Measurements from ENCODE around the gene DYRK1B. TPM values are rescaled to one million over a fixed set of nuclear protein-coding genes. Genes with fewer than 3 reads are reported as not detected.

Gene DYRK1B
- polyA plus RNA-seq, 1 of the 3 experiments (the other 2 are of a cell fraction), result 17.2 TPM

DNA sequence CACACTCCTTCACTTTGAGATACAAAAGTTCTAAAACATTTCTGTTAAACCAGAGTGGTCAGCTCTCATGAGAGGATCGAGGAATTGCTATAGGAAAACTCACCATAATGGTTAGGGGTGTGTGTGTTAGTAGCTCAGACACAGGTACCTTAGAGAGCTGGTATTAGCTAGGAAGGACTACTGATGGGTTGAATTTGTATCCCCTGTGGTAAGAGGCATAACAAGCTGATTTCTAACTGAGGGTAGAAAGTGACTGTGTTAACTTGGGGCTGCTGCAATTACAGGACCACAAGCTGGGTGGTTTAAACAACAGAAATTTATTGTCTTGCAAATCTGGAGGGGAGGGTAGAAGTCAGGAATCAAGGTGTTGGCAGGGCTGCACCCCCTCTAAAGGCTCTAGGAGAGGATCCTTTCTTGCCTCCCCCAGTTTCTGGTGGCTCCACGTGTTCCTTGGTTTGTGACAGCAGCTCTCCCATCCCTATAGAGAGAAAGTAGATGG, 37.9 kb downstream of the DYRK1B start:
- H4K20me1 ChIP-seq (ENCODE audit: insufficient read depth), result no peaks in the 10 kb centered on the region
- DNase-seq, result no peak
- no peak overlapping the region for H3K4me2 ChIP-seq
- H3K4me1 ChIP-seq (ENCODE audit: control insufficient read depth in 1 of 2, insufficient read depth in 2 of 2, low read depth in 1 of 2, low read length in 1 of 2), result no peaks in the 10 kb centered on the region
- no peaks in the 10 kb centered on the region for H3K9me2 ChIP-seq
- TF ChIP-seq JUND (IDR thresholded peaks at IDR 0.05), result no peak
- TF ChIP-seq RFX5 (IDR thresholded peaks at IDR 0.05; ENCODE audit: low read length), result no peak
- TF ChIP-seq SMC3 (IDR thresholded peaks at IDR 0.05; ENCODE audit: low read depth, low read length), result no peak
- TF ChIP-seq GABPA (IDR thresholded peaks at IDR 0.05; ENCODE audit: low read depth), result no peak
- no peak for TF ChIP-seq ELF1 (IDR thresholded peaks at IDR 0.05)
- TF ChIP-seq, protein P1, sequence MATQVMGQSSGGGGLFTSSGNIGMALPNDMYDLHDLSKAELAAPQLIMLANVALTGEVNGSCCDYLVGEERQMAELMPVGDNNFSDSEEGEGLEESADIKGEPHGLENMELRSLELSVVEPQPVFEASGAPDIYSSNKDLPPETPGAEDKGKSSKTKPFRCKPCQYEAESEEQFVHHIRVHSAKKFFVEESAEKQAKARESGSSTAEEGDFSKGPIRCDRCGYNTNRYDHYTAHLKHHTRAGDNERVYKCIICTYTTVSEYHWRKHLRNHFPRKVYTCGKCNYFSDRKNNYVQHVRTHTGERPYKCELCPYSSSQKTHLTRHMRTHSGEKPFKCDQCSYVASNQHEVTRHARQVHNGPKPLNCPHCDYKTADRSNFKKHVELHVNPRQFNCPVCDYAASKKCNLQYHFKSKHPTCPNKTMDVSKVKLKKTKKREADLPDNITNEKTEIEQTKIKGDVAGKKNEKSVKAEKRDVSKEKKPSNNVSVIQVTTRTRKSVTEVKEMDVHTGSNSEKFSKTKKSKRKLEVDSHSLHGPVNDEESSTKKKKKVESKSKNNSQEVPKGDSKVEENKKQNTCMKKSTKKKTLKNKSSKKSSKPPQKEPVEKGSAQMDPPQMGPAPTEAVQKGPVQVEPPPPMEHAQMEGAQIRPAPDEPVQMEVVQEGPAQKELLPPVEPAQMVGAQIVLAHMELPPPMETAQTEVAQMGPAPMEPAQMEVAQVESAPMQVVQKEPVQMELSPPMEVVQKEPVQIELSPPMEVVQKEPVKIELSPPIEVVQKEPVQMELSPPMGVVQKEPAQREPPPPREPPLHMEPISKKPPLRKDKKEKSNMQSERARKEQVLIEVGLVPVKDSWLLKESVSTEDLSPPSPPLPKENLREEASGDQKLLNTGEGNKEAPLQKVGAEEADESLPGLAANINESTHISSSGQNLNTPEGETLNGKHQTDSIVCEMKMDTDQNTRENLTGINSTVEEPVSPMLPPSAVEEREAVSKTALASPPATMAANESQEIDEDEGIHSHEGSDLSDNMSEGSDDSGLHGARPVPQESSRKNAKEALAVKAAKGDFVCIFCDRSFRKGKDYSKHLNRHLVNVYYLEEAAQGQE (IDR thresholded peaks at IDR 0.05; ENCODE audit: low read depth, low read length), result no peak
- TF ChIP-seq, protein P2, sequence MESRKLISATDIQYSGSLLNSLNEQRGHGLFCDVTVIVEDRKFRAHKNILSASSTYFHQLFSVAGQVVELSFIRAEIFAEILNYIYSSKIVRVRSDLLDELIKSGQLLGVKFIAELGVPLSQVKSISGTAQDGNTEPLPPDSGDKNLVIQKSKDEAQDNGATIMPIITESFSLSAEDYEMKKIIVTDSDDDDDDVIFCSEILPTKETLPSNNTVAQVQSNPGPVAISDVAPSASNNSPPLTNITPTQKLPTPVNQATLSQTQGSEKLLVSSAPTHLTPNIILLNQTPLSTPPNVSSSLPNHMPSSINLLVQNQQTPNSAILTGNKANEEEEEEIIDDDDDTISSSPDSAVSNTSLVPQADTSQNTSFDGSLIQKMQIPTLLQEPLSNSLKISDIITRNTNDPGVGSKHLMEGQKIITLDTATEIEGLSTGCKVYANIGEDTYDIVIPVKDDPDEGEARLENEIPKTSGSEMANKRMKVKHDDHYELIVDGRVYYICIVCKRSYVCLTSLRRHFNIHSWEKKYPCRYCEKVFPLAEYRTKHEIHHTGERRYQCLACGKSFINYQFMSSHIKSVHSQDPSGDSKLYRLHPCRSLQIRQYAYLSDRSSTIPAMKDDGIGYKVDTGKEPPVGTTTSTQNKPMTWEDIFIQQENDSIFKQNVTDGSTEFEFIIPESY (IDR thresholded peaks at IDR 0.05; ENCODE audit: borderline replicate concordance, low read depth), result no peak
- TF ChIP-seq POLR2AphosphoS5 (IDR thresholded peaks at IDR 0.05; ENCODE audit: low read depth, low read length), result no peak
- no peak for TF ChIP-seq RAD21 (IDR thresholded peaks at IDR 0.05; ENCODE audit: low read length)
- no peak for TF ChIP-seq EP300 (IDR thresholded peaks at IDR 0.05; ENCODE audit: borderline replicate concordance in 1 of 2, low read depth in 1 of 2, low read length in 1 of 2)
- TF ChIP-seq USF2 (IDR thresholded peaks at IDR 0.05; ENCODE audit: borderline replicate concordance, low read depth, low read length), result no peak
- TF ChIP-seq GATA2 (CRISPR knock-in tag; IDR thresholded peaks at IDR 0.05), result no peak
- no peak for TF ChIP-seq NFIC (IDR thresholded peaks at IDR 0.05; ENCODE audit: borderline replicate concordance)
- no peak for TF ChIP-seq FOXJ3 (CRISPR knock-in tag; IDR thresholded peaks at IDR 0.05)
- TF ChIP-seq MEF2A (IDR thresholded peaks at IDR 0.05; ENCODE audit: borderline replicate concordance, low read depth), result no peak
- no peak for TF ChIP-seq NRF1 (IDR thresholded peaks at IDR 0.05; ENCODE audit: low read depth, low read length)
- H3K27ac ChIP-seq (ENCODE audit: low read depth in 2 of 2, low read length in 1 of 2), result no peak overlapping the region
- POLR2A ChIA-PET, result interaction anchor here (0.6 kb wide), 1 partner anchor 21 kb away, joined by 3 read pairs; no protein-coding TSS in a partner anchor
- WGBS (ENCODE audit: low lambda C conversion rate), result 13% methylated on average over 2 of the region's 2 CpGs
- H2AFZ ChIP-seq (ENCODE audit: low read depth), result no peak overlapping the region
- no peaks in the 10 kb centered on the region for H3K36me3 ChIP-seq (replicated peaks in 1 of 2; ENCODE audit: control insufficient read depth in 1 of 2, insufficient read depth in 2 of 2, low read length in 1 of 2)
- H3K9me3 ChIP-seq, result no peaks in the 10 kb centered on the region
- H3K4me3 ChIP-seq (ENCODE audit: low read depth in 2 of 2, low read length in 1 of 2), result no peak overlapping the region
- H3K9ac ChIP-seq, result no peak overlapping the region
- no peaks in the 10 kb centered on the region for H3F3A ChIP-seq (replicated peaks; ENCODE audit: insufficient read depth)
- peaks cover 25% of the 10 kb centered on the region; the same call in 1 of the 2 replicates for H3K27me3 ChIP-seq (ENCODE audit: insufficient read depth)
- no peaks in the 10 kb centered on the region for H3K79me2 ChIP-seq (ENCODE audit: insufficient read depth)
- CTCF ChIA-PET, result interaction anchor here (2.0 to 6.5 kb wide), 2 partner anchors 10 to 47 kb away, joined by 6 to 143 read pairs; partner anchors contain the start of gene FBL

Measured in SK-N-SH (cell line).